GM18858 (cell line): ENCODE results near the gene RMND5A.

Source experiments
- ATAC-seq: cut with Tn5 transposase; IDR thresholded peaks from one replicate; pipeline ENCODE4 v1.9.1; 2021; ENCODE audit not compliant: unreplicated experiment

RMND5A gene

DNA sequence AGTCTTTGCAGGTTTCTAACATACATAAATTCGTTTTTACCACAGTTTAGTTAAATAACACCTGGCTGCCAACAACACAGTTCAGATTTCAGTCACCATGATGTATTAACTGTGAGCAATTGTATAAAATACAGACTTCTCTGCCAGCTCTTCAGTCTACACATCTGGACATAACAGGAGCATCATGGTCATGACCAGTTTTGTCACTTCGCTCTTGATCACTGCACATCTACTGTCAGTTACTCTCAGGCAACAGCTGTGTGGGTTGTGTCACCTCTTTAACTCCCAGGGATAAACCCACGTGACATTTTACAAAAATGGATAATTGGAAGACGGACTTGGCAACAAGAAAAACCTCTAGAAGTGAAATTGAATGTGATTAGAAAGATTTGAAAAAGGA is 40.3 kb downstream of the RMND5A start:
- ATAC-seq: no peak

DNA sequence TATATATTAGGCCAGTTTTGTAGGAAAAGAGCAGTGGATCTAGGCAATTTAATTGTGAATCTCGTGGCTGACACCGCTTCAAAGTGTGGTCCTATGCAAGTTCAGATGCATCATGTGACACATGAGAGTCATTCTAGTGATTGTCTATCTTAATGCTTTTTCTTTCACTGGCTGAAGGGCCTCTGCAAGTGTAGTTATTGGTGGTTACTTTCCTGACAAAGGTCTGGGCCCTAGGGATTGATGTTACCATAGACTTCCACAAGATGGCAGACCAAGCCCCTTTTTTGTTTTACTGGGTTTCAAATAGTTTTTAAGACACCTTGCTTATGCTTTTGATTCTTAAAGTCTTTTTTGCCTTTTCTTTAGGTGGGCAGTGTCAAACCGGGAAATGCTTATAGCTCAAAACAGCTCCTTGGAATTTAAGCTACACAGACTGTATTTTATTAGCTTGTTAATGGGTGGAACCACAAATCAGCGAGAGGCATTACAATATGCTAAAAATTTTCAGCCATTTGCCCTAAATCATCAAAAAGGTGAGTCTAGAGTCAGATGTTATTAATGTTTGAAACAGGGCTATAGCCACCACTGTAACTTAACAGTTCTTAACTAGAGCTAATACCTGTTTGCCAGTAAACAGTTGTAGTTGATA is 44.7 kb downstream of the RMND5A start:
- no peak for ATAC-seq

DNA sequence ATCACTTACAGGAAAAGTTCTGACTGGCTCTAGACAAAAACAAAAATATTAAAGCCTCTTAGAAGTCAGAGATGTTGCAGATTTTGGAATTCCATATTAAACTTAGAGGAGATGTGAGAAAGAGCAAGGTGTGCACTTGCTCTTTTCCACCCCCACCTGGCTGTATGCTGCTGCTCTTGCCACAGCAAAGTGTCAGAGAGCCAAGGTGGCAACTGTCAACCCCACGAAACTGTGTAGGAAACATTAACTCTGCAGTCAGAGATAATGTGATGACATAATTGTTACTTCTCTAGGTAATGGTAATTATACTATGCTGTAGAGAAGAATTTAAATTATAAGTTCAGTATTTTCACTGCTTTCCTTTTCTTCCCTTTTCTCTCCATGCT is 45.2 kb downstream of the RMND5A start:
- ATAC-seq: no peak

DNA sequence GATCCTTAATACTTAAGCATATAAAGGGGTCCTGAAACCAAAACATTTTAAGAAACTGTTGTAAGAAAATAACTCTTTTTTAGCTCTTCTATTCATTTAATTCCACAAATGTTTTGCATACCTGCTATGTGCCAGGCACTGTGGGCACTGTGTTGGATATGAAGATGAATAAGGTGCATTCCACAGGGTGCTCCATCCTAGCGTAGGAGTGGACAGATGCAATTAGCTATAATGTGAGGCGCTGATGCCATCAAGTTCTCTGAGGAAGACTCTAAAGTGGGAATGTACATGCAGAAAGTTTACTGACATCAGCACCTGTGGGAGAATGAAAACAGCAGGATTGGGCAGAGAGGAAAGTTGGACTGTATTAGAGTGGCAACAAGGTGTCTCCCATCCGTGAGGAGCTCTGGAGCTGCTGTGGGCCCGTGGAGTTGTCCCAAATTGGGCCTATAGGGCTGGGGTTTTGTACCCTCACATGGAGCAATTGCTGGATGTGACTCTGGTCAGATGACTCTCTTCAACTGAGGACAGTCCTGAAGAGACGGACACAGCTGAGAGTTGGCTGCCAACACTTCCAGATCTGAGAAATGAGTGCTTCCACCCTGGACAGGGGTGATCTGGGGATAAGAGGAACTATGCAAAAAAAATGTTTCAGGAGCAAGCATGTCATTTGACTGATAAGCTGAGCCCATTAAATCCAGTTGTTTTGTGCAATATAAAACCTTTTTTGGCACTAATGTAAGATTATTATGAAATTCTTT is 48.3 kb downstream of the RMND5A start:
- no peak for ATAC-seq

DNA sequence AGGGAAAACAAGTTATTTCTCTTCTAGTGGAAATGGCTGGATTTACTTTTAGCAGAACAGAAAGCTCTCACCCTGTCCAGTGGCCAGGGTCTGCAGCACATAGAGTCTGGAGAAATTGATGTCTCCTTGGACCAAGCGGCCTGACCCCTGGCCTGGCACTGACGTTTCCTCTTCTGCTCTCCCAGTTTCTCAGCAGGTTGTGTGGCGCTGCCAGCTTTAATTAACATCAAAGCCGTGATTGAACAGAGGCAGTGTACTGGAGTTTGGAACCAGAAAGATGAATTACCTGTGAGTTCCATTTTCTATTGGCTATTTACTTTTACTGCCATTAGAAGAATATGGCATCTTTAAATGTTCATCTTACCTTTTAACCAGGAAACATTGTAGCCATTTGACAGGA is 49.7 kb downstream of the RMND5A start:
- ATAC-seq: no peak

DNA sequence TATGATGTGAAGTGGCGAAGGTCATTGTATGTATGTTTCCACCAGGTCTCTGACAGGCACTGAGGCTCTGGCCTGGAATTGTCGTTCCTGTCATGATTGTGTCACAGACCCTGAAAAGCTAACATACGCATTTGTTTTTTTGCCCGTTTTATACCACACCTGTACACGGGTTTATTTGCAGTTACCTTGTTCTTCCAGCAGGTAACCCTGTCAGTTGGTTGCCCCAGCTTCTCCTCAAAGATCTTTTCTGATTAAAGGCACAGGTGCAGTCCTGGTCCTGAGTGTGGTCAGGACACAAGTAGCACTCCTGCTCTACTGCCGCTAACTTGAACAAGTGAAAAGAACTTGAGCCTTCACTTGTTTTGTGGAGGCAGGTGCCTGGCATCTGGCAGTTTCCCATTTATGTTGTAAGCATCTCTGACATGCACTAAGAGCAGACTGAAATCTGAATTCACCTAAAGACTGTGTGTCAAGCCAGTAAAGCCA is 50.8 kb downstream of the RMND5A start:
- ATAC-seq: no peak

DNA sequence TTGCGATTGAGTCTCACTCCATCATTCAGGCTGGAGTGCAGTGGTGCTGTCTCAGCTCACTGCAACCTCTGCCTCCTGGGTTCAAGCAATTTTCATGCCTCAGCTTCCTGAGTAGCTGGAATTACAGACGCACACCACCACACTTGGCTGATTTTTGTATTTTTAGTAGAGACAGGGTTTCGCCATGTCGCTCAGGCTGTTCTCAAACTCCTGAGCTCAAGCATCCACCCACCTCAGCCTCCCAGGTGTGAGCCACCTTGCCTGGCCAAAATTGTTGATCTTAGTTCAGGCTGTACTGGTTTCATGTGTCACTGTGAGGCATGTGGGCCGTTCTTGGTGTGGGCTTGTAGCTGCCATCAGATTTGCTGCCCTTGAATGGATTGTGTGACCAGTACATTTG is 52.5 kb downstream of the RMND5A start:
- no peak for ATAC-seq

DNA sequence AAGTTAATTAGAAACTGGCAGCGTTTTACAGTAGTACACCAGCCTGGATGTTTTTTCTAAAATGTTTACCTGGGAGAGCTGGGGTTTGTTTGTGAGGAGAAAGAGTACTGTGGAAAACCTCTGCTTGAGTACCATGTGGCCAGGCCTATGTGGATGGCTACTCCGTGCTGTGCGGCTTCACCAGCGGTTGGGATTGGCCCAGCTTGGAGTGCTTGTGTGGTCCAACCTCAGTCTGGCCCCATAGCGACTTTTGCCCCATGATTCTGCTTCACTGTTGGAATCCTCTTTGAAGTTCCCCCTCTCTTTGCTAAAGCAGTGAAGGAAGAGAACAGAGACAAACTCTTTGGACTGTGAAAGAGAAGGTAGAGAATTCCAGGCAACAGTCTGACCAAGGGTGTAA is 54.8 kb downstream of the RMND5A start:
- ATAC-seq: no peak

DNA sequence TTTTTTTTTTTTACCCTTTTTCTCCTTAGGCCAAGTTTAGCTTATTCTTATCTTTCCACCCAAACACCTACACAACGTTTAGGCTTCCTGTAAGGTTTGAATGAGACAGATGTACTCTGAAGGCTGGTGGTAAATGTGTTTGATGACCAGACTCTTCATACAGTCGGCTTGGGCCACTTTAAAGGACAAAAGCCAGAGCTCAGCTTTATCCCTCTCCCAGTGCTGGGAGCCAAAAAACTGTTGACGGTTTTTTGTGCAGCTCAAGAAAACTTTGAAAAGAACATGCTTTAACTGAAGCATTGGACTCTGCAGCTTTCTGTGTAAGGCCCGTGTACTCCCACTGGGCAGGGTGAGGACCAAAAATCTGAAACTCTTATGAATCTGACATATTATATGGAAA is 55.2 kb downstream of the RMND5A start:
- no peak for ATAC-seq

DNA sequence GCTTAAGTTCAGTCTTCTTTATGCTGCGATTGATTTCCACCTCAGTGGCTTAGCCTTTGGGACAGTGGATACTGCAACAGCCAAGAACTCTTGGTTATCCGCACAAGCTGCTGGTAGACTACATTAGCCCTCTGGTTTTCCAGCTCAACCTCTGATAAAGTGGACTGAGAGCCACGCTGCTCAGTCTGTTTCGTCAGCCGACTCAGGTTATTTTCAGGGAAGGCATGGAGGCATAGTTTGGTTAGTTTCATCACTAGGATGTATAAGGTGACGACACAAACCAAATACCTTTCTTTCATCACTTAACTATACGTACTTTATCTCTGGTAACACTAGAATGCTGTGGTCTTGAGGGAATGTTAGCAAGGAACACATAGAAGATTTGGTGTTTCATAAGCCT is 56.4 kb downstream of the RMND5A start:
- no peak for ATAC-seq

DNA sequence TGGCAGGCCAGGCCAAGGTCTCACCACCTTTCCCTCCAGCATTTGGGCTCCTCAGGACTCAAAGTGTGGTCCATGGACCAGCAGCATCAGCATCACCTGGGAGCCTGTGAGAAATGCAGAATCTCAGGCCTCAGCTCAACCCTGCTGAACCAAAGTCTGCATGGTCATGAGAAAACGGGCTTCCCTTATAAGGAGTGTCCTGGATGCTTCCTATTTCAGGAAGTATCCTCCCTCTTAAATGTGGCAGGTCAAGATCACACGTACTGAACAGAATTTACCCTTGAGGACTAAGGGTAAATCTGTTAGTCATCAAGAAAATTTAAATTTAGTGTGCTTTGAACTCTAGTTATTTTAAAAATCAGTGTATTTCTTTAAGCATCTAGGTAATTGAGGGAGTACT is 58.9 kb downstream of the RMND5A start:
- no peak for ATAC-seq

DNA sequence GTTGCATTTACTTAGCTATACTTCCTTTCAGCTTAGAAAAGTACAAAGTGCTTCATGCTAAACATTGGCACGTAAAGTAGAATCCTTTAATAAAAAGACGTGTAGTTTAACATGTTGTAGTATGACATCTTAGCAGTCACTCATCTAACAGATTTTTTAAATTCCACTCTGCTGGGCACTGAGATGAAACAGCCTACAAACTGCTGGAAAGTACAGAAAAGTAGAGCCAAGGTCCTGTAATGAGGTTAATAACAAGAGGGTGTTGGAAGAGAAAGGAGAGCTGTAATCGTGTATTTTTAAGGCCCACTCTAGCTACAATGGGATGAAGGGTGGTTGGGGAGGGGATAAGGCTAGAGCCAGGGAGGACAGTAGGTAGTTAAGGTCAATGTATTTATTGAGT is 59.9 kb downstream of the RMND5A start:
- no peak for ATAC-seq

DNA sequence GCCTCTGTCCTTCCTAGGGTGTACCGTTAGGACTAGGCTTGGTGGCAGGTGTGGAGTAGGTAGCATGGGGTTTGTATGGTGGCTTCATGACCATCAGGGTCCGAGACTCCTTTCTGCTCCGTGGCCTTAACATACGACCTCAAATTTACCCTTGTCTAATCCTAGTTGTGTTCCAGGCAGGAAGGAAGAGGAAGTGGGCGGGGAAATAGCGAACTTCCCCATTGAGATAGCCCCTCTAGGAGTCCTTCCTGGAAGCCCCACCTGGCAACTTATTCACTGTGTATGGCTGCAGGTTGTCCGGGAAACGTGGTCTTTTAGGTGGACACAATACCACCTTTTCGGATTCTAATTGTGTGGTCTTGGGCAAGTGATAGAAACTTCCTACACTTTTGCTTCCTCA is 61.3 kb downstream of the RMND5A start:
- ATAC-seq: no peak

DNA sequence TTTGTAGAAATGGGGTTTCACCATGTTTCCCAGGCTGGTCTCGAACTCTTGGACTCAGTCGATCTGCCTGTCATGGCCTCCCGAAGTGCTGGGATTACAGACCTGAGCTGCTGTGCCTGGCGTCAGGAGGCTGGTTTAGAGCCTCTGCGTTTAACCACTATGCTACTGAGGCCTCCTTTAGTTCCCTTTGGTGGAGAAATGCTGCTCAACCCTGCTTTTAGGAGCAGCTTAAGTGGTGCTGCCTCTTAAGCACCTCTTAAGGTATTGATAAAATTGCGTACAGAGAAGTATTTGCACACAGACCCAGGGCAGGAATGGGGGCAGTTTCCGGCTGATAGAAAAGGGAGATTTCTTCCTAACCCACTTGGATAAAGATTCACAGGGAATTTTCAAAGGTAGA is 62.7 kb downstream of the RMND5A start:
- no peak for ATAC-seq

DNA sequence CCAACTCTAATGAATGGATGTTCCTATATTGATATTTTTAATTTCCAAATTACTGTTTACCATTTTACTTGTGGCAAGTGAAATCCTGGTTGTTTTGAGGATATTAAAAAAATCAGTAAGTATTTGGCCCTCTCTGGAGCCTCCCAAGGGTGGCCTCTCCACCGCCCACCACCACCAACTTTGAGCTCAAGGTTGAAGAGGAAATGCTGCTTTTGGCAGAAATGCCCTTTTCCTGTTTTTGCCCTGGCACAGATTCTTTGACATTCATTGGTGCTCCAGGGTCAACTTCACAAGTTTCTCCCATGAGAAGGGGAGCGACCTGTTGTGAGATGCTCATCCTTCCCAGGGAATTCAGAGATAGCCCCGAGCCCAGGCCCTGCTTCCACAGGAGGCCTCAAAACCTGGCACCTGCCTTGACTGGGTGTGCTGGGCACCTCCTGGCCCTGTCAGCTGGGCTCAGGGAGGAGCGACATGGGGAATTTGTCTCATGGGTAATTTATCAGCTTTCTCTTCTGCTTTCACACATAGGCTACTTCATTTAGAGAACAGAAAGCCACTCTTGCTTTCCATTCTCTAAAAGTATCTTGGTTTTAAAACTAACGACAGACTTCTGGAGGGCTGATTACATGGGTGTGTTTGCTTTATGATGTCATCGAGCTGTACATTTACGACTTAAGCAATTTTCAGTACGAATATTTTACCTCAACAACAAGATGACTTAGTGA is 63.7 kb downstream of the RMND5A start:
- peak; percentile 95 for ATAC-seq

DNA sequence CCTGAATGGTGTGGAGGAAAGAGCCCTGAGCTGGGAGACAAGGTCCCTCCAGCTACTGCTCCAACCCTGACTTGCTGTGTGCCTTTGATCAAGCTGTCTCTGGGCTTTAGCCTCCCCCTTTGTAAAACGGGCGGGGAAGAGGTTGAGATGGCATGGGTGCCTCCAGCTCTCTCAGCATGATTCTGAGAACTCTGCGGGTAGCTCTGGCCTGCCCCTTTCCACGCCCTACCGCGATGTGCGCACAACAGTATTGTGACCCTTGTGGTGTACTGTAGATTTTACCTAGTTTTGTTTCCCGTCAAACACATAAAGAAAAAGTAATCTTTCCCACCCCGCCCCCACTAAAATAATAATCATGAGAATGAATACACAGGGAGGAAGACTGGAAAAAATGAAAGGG is 65.4 kb downstream of the RMND5A start:
- ATAC-seq: no peak

DNA sequence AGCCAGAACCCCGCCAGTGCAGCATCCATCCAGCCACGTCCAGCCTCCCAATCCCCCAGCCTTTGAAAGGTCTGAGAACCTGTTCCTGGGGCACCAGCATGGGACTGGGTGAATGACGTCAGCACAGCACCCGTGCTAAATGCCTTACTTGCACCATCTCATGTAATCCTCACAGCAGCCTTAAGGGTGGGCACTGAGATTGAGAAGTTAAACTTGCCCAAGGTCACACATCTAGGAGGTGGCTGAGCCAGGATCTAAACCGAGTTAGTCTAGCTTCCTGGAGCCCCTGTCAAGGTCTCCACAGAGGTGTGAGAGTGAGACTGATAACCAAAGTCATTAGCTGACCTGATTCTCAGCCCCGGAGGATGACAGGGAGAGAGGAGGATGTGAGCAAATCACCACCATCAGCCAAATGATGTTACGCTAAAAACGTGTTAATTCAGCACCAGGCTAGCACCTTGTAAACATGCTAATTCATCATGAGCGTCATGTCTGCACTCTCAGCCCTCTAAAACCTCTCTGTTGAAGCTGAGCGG is 66.0 kb downstream of the RMND5A start:
- no peak for ATAC-seq

DNA sequence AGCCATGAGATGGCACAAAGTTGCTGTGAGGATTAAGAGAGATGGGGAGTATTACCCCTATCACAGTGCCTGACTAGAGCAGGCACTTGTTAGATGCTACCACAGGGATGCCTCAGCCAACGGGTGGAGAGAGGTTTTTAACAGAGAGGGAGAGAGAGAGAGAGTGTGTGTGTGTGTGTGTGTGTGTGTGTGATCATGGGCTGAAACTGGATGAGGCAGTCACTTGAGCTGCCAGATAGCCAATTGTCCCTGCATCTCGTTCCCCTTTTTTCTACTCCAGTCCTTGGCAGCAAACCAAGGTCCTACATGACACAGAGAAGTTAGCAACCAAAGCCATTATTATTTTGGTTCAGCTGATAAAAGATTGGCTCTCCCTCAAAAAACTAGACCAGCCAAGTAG is 67.6 kb downstream of the RMND5A start:
- no peak for ATAC-seq

DNA sequence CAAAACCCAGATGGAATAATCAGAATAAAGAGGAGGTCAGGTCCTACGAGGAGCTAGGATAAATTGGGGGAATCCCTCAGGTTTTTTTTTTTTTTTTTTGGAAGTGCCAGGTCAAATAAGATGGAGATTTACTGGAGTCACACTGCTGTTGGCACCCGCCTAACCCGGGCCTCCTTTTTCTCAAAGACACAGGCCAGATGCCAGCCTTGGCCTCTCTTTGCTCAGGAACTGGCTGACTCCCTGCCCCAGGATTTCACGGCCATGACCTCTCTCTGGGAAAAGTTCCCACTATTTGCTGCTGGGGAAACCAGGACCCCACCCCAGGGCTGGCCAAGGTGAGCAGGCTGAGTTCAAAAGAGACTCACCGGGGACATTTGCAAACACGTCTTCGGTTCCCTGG is 68.1 kb downstream of the RMND5A start:
- ATAC-seq: no peak

DNA sequence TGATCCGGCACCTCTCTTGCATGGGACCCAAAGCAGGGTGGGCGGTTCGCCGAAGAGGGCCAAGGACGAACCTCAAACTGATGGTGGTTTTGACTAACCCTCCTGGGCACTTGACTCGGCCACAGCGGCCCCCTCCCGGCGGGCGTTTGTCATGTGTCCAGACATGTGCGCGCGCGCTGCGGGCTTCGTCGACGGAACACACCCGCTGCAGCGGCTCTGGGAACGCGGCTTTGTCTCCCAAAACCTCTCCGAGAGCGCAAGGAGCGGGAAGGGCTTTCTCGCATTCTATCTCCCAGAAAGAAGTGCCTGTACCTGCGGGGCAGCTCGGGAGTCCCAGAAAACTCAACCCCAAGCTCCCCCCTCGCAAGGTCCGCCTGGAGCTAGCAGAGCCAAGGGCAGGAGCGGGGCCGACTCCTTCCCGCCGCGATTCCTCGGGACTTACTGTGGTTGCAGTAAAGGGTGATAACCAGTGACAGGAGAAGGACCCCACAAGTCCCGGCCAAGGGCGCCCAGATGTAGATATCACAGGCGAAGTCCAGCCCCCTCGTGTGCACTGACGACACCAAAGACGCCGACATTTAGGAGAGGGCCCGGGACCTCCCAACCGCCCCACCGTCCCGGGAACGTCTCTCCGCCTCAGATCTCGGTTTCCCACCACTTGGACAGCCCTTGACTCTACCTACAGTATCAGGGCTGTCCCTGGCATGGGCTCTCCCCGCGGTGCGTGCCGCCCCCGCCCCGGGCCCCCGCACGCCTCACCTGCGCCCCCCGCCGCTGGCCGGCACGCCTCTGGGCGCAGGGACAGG is 69.0 kb downstream of the RMND5A start:
- ATAC-seq: no peak

DNA sequence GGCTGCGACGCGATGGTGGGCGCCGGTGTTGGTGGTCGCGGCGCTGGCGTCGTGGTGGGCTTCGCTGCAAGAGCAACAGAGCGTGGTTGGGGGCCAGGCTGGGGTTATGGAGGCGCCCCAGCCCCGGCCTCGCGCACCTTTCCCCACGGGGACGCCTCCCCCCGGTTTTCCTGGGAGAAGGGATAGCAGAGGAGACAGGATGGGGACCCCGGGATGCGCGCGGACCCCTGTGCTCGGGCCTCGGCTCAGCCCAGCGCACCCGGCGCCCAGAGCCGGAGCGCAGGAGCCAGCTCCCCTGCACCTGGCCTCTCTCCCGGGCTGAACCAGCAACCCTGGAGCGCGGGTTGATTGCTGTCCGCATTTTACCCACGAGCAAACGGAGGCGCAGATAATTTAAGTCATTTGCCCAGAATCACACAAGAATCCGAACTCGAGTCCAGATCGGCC is 69.6 kb downstream of the RMND5A start:
- no peak for ATAC-seq
